D341Med (cell line): ENCODE data around the gene LRRC36.

Experiments used
- DNase-seq: peaks from one replicate; pipeline ENCODE4 v3.0.0; 2012; ENCODE audit warnings: low spot score

LRRC36 gene

DNA sequence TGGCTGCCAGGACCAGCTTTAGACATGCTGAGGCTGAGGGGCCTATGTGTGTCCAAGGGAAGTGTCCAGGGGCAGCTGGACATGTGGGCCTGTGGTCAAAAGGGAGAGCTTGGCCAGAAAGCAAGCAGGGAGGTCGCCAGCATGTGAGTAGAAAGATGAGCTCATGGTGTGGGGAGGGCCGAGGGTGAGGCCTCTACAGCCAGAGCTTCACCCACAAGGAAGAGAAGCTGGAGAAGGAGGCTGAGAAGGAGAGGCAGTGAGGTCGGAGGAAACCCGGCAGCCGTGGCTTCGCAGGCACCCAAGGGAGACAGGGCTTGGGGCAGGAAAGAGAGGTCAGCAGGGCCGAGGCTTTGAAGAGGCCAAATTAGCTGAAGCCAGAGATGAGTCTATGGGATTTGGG is 100.3 kb downstream of the LRRC36 start:
- no peak for DNase-seq

DNA sequence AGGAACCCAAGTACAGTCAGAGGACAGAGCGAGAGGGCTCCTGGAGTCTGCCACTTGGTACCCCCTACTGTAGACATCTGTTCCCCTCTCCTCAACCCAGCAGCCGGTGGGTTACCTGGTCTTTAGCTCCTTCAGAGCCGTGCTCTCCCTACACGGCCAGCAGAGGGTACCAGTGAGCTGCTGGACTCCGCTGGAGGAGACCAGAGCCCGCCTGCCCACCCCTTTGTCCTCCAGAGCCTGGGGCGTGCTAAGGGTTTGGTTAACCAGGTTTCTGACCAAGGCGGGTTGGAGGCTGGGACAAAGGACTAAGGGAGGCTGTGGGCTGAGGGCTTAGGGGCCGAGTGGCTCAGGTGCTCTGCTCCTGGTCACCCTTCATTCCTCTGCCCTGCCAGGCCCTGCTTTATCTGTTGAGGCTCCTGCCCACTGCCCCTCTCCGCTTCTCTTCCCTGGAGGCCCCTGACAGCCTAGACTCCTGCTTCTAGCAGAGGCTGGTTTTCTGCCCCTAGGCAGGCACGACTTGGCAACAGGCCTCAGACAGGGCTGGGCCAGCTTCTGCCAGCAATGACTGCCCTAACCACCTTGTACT is 101.6 kb downstream of the LRRC36 start:
- DNase-seq, result peak; percentile 80

- no peak for DNase-seq
Measured at GRCh38 chr16:67429053-67429798, 102.6 kb downstream of the LRRC36 start.

DNA sequence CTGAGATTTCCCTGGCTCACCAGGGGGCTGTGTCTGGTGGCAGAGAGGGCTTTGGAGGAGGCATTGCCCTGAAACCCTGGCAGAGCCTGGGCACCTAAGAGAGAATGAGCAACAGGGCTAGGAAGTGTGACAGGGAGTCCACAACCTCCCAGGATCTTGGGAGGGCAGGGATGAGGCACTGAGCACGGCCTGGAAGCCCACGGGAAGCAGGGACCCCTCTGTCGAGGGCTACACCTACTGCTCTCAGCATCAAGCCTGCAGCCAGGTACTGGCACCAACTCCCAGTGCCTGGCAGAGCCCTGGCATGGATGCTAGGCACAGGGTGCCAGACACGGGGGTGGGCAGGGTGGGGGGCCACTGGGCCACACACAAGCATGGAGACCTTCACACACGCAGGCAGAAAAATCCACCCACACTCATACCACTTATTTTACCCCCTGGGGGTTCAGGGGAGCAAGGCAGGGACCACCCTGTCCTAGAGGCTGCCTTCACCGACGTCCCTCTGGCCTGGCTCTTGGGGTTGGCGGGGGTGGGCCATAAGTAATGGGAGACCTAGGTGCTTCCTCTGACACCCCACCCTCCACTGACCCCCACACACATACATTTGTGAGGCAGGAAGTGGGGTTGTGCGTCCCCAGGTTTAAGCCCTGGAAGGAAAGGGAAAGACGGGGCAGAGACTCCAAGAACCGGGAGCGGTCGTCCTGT is 103.3 kb downstream of the LRRC36 start:
- no peak for DNase-seq

GRCh38 chr16:67430504-67430976 is 103.9 kb downstream of the LRRC36 start:
- DNase-seq, result peak; percentile 74

GRCh38 chr16:67430977-67431774 is 104.6 kb downstream of the LRRC36 start, which contains the start of gene HSD11B2:
Gene HSD11B2 (plus strand): TSS chr16:67431121. CDS start chr16:67431249, 128 bp downstream.
- DNase-seq, result peak; percentile 85

DNA sequence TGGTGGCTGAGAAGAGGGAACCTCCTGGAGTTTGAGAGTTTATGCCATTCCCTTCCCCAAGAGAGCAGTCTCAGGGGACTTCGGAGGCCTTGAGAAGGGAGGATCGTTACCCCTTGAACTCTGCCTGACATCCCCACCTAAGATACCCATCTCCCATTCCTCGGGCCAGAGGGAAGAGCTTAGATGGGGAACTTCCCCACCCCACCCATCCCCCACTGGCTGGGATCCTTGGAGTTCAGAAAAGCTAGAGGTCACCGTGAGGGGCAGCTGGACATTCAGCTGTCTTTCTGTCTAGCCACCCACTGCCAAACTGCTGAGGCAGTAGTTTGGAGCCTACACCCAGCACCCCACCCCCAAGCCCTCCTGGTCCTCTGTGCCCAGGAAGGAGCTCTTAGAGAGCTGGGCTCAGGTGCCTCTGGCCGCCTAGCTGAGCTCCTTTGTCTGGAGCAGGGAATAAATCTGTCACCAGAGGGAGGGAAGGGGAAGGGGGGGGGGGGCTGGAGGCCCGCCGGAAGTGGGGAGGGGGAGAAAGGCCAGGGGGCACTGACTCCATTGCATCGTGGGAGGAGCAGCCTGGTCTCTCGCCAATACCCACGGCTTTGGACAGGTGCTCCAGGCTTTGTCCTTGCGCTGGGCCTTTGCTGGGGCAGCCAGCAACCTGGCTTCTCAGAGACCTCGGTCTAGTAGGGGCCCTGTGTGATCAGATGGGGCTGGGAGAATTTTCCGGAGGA is 105.3 kb downstream of the LRRC36 start:
- DNase-seq, result no peak

GRCh38 chr16:67432506-67432890 is 105.9 kb downstream of the LRRC36 start:
- no peak for DNase-seq

DNA sequence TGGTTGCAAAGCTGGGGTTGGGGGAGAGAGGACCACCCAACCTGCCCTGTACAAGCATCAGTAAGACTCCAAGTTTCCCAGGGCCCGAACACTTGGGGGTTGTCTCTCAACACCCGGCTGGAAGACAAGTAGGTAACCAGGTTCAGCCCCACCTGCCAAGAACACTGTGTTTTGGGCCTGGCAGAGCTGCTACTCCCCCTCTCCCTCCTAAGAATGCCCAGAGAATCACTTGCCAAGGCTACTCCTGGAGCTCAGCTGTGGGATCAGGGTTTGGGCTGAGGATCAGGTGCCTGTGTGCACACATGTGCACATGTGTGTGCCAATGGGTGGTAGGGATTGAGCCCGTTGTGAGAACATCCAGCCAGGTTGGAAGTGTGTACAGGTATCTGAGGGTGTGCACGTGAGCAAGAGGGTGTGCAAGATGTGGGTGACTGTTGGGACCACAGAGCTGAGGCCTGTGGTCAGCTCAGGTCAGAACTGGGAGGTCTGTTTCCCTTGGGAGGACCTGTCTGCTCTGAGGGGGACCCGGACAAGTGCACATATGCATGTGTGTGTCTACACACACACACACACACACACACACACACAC is 106.6 kb downstream of the LRRC36 start:
- no peak for DNase-seq
